ENCODE data around the gene CLCNKB. TPM values are rescaled to one million over a fixed set of nuclear protein-coding genes. Genes with fewer than 3 reads are reported as not detected.

CLCNKB gene
- total RNA-seq, 1 experiment from 2014 or later: not detected

GRCh38 chr1:16092923-16093511, 49.4 kb downstream of the CLCNKB start:
- no peak for DNase-seq (ENCODE audit: low read depth)

- no peak for DNase-seq (ENCODE audit: low read depth)
These were observed 50.0 kb downstream of the CLCNKB start for GRCh38 chr1:16093611-16094010.

- DNase-seq (ENCODE audit: low read depth): no peak
These were observed 51.0 kb downstream of the CLCNKB start for GRCh38 chr1:16094453-16095158.

- DNase-seq (ENCODE audit: low read depth): no peak
These were observed 51.9 kb downstream of the CLCNKB start for GRCh38 chr1:16095447-16095846.

DNA sequence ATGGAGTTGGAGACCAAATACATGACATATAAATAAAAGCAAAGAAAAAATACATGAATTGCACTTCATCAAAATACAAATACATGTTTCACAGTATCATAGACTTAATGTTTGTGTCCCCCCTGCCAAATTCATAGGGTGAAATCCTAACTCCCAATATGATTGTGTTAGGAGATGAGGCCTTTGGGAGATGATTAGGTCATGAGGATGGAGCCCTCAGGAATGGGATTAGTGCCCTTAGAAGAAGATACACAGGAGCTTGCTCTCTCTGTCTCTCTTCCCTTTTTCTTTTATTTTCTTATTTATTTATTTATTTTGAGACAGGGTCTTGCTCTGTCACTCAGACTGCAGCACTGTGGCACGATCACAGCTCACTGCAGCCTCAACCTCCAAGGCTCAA, 55.8 kb downstream of the CLCNKB start:
- DNase-seq (ENCODE audit: low read depth): no peak

DNA sequence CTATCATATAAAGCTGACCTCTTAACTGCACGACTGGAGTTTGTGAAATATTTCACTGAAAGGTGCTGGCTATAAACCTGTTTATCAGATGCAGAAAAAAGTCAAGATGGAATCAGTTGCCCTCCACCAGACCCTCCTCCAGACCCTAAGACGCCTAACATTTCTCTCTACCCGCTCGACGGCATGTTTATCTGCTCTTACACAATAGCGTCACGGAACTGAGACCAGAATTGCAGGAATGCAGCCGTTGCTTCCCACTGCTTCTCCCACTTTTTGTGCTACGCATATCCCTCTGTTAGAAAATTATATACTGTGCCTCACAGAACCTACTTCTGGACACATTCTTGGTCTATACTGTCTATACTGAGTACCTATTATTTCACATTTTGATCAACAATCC, 58.0 kb downstream of the CLCNKB start:
- DNase-seq (ENCODE audit: low read depth): no peak

Other genes with a start within 250 kb of the CLCNKB start
- gene UQCRHL, start 236.1 kb upstream of the CLCNKB start, total RNA-seq (2014; rRNA removed; shearing (Covaris generic)): 12.4 and 31.0 TPM in 2 replicates
- gene SPEN, start 196.1 kb upstream of the CLCNKB start, total RNA-seq (2014; rRNA removed; shearing (Covaris generic)): 13.7 and 15.3 TPM in 2 replicates
- 40.0 and 52.2 TPM in 2 replicates for gene ZBTB17, start 67.7 kb upstream of the CLCNKB start, total RNA-seq (2014; rRNA removed; shearing (Covaris generic))
- not detected in 2 replicates for gene SRARP, start 39.5 kb upstream of the CLCNKB start, total RNA-seq (2014; rRNA removed; shearing (Covaris generic))
- gene HSPB7, start 25.7 kb upstream of the CLCNKB start, total RNA-seq (2014; rRNA removed; shearing (Covaris generic)): not detected in 2 replicates
- not detected in 2 replicates for gene CLCNKA, start 21.7 kb upstream of the CLCNKB start, total RNA-seq (2014; rRNA removed; shearing (Covaris generic))
- gene FAM131C, start 29.9 kb downstream of the CLCNKB start, total RNA-seq (2014; rRNA removed; shearing (Covaris generic)): 0.30 and 2.1 TPM in 2 replicates
- 99.1 and 114 TPM in 2 replicates for gene EPHA2, start 112.3 kb downstream of the CLCNKB start, total RNA-seq (2014; rRNA removed; shearing (Covaris generic))
- not detected in 2 replicates for gene ARHGEF19, start 168.9 kb downstream of the CLCNKB start, total RNA-seq (2014; rRNA removed; shearing (Covaris generic))
- gene CPLANE2, start 193.4 kb downstream of the CLCNKB start, total RNA-seq (2014; rRNA removed; shearing (Covaris generic)): 7.4 and 9.2 TPM in 2 replicates